GM12892 (cell line): ENCODE results near the gene MAP3K2.
"Not testable (repeated sequence)": the region's sequence is repeated elsewhere in the genome, so short reads cannot be mapped to it uniquely, and the experiment has no call there.

ENCODE experiments used
- DNase-seq: peaks from one replicate; pipeline ENCODE4 v3.0.0; 2011; ENCODE audit not compliant: insufficient read length
- FAIRE-seq: peaks from 2 replicates; lab custom pipeline; 2011; peaks lifted over from hg19 to GRCh38; lab: Jason Lieb, UNC
- POLR2A ChIP-seq: IDR thresholded peaks from 2 replicates; pipeline ENCODE4 v1.6.1; 2011; ENCODE audit warnings: low read depth, low read length, control low read depth
- POLR2AphosphoS5 ChIP-seq: IDR thresholded peaks from 2 replicates; pipeline ENCODE4 v1.6.1; 2011; ENCODE audit warnings: low read depth, low read length, control low read depth
- TAF1 ChIP-seq: IDR thresholded peaks from 2 replicates; pipeline ENCODE4 v1.6.1; 2011; ENCODE audit warnings: low read depth, mild to moderate bottlenecking, control low read depth, low read length, borderline replicate concordance

Gene MAP3K2

DNA sequence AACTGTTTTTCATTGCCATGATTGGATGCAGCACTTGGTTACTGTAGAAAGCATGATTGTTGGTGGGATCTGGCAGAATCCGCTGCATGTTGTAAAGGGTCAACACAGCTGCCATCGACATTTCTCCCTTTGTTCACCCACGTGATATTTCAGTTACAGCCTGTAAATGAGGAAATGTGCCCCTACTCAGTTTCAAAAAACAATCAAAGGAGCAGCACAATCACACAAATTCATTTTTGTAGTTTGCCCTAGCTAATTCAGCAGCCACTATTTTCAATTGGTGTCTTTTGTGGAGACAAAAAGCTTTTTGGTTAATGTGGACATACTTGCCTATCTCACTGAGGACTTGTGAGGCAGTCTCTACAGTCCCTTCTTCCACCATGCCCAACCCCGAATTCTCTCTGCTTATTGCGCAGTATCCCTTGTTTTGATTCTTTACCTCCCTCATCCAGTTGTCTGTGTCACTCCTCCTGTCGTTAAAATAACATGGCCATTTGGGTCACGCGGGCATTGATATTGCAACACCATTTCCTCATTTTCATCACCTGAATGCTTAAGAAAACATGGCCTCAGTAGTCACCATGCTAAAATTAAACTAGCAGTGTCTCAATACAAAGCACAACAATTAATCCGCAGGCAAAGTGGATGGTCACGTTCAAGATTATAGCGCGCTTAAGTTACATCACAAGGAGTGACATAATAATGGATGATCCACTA, 24.0 kb upstream of the MAP3K2 start:
- no peak for DNase-seq
- no peak for FAIRE-seq
- no peak for TF ChIP-seq POLR2A
- no peak for TF ChIP-seq POLR2AphosphoS5
- TF ChIP-seq TAF1, result no peak

- no peak for DNase-seq
- TF ChIP-seq POLR2AphosphoS5 (no peak), TAF1 (no peak), POLR2A (no peak)
- FAIRE-seq, result no peak
Observed at GRCh38 chr2:127410871-127411652, 23.3 kb upstream of the MAP3K2 start.

- not testable (repeated sequence) for DNase-seq, FAIRE-seq
Observed at GRCh38 chr2:127409716-127410115, 21.9 kb upstream of the MAP3K2 start.

- TF ChIP-seq TAF1, result no peak
- TF ChIP-seq POLR2AphosphoS5, result no peak
- no peak for TF ChIP-seq POLR2A
- DNase-seq (no peak), FAIRE-seq (no peak)
Observed at GRCh38 chr2:127408807-127409099, 21.0 kb upstream of the MAP3K2 start.

DNA sequence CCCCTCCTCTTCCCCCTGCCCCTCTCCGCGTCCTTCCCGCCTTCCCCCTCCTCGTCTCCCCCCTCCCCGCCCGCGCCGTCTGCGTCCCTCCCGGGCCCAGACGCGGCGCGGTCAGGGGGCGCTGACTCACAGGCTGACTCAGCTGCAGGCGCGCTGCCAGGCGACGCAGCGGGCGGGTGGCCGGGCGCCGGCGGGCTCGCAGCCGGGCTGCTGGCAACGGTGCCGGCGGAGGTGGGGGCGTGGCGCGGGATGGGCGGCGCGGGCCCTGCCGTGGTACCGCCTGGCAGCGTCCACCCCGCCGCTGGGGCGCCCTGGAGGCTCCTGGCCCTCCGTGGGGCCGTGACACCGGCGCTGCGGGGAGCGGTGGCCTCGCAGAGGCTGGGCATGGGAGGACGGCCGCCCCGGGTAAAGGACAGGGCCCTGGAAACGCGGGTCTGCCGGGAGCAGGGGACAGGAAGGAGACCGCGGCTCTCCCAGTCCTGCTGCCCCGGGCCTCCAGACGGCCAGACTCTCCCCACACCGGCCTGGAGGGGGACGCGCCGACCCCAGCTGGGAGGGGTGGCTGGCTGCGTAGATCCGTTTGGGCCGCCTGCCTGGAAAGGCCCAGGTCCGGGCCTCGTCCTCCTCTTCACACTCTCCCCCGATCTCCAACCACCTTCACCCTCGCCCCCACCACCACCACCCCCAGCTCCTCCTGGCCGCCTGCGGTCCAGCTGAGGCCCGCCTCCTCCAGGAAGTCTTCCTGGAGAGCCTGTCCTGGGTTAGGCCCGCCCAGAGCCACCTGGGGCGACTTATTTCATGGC, 20.4 kb upstream of the MAP3K2 start:
- no peak for TF ChIP-seq POLR2AphosphoS5
- TF ChIP-seq TAF1, result no peak
- no peak for TF ChIP-seq POLR2A
- FAIRE-seq, result peak; percentile 90
- DNase-seq, result peak; percentile 77

- TF ChIP-seq TAF1 (no peak), POLR2AphosphoS5 (no peak)
- DNase-seq (no peak), FAIRE-seq (no peak)
Observed at GRCh38 chr2:127407661-127408003, 19.9 kb upstream of the MAP3K2 start.

DNA sequence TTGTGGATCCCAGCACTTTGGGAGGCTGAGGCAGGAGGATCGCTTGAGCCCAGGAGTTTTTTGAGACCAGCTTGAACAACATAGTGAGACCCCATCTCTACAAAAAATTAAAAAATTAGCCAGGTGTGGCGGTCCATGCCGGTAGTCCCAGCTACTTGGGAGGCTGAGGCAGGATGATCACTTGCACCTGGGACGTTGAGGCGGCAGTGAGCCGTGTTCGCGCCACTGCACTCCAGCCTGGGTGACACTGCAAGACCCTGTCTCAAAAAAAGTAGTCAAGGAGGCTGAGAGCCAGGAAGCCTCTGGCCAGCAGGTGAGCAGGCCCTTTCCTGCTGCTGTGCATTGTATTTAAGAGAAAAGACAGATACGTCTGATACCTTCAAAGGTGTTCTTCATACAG, 19.3 kb upstream of the MAP3K2 start:
- no peak for FAIRE-seq
- TF ChIP-seq POLR2AphosphoS5 (no peak), TAF1 (no peak), POLR2A (no peak)
- DNase-seq, result no peak

DNA sequence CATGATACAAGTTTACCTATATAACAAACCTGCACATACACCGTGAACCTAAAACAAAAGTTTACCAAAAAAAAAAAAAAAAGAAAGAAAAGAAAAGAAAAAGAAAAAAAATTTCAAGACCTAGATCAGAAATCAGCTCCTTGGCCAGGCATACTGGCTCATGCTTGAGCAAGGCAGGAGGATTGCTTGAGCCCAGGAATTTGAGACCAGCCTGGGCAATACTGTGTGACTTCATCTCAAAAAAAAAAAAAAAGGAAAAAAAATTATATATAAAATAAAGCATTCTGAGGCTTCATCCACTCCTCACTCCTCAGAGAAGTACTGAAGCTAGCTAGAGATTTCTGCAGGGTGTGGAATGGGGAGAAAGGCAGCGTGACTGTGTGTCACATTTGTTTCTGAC, 18.7 kb upstream of the MAP3K2 start:
- FAIRE-seq, result no peak
- TF ChIP-seq POLR2AphosphoS5 (no peak), TAF1 (no peak), POLR2A (no peak)

DNA sequence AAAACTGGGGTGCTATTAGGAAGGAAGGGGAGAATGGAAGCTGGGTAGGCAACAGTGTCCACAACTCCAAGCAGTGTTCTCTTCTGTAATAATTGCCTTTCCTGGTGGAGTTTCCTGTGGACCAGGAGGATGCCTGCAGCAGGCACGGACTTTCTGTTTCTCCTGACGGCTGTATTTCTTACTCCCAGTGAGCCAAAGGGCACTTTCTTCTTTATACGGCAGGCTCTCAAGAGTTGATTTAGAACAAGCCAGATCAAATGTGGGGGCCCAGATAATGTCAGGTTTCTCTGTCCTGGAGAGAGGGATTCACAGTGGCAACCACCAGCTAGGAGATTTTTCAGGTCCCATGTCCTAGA, 17.5 kb upstream of the MAP3K2 start:
- FAIRE-seq, result no peak

More for the DNA sequence above, 18.7 kb upstream of the MAP3K2 start:
- DNase-seq, result no peak

GRCh38 chr2:127404466-127405254, 16.9 kb upstream of the MAP3K2 start:
- TF ChIP-seq POLR2A (no peak), POLR2AphosphoS5 (no peak), TAF1 (no peak)
- FAIRE-seq (no peak), DNase-seq (no peak)

More for the DNA sequence above, 17.5 kb upstream of the MAP3K2 start:
- no peak for DNase-seq
- no peak for TF ChIP-seq POLR2AphosphoS5
- no peak for TF ChIP-seq POLR2A
- no peak for TF ChIP-seq TAF1

GRCh38 chr2:127403460-127403859, 15.7 kb upstream of the MAP3K2 start:
- no peak for FAIRE-seq
- DNase-seq, result no peak
- TF ChIP-seq POLR2A, result no peak
- no peak for TF ChIP-seq TAF1
